Hepatocyte (in vitro differentiated cells): Measurements from ENCODE around the gene ERBB2. TPM values are rescaled to one million over a fixed set of nuclear protein-coding genes. Genes with fewer than 3 reads are reported as not detected.

Experiments
- DNase-seq: peaks from one replicate; pipeline ENCODE4 v3.0.0-alpha.2; 2016; ENCODE audit warnings: low spot score
- H2AFZ ChIP-seq: fragments of 200-600 bp; sonication (generic); 2 replicates; pipeline ENCODE4 v1.6.0; 2016; ENCODE audit warnings: antibody characterized with exemption, mild to moderate bottlenecking
- H3K27ac ChIP-seq: fragments of 200-600 bp; sonication (generic); 2 replicates; pipeline ENCODE4 v1.5.1; 2016; ENCODE audit warnings: mild to moderate bottlenecking
- H3K27me3 ChIP-seq: fragments of 200-600 bp; sonication (generic); 2 replicates; pipeline ENCODE4 v1.6.1; 2016
- H3K36me3 ChIP-seq: fragments of 200-600 bp; sonication (generic); replicated peaks from 2 replicates; pipeline ENCODE4 v1.5.1; 2016; ENCODE audit warnings: low read depth; ENCODE audit not compliant: insufficient read depth
- H3K4me1 ChIP-seq: fragments of 200-600 bp; sonication (generic); 2 replicates; pipeline ENCODE4 v1.5.1; 2016; ENCODE audit warnings: mild to moderate bottlenecking, moderate library complexity; ENCODE audit not compliant: insufficient read depth
- H3K4me2 ChIP-seq: fragments of 200-600 bp; sonication (generic); 2 replicates; pipeline ENCODE4 v1.6.0; 2016
- H3K4me3 ChIP-seq: fragments of 200-600 bp; sonication (generic); 2 replicates; pipeline ENCODE4 v1.5.1; 2016; ENCODE audit warnings: mild to moderate bottlenecking
- H3K79me2 ChIP-seq: fragments of 200-600 bp; sonication (generic); 2 replicates; pipeline ENCODE4 v1.6.0; 2017; ENCODE audit warnings: mild to moderate bottlenecking
- H3K9me2 ChIP-seq: fragments of 200-600 bp; sonication (generic); replicated peaks from 2 replicates; pipeline ENCODE4 v1.6.0; 2017; ENCODE audit warnings: mild to moderate bottlenecking; ENCODE audit not compliant: insufficient read depth
- H3K9me3 ChIP-seq: fragments of 200-600 bp; sonication (generic); 2 replicates; pipeline ENCODE4 v1.5.1; 2016; ENCODE audit warnings: low read depth, mild to moderate bottlenecking
- H4K20me1 ChIP-seq: fragments of 200-600 bp; sonication (generic); 2 replicates; pipeline ENCODE4 v1.6.0; 2016; ENCODE audit warnings: mild to moderate bottlenecking; ENCODE audit not compliant: insufficient read depth, poor library complexity, severe bottlenecking
- CTCF ChIP-seq: fragments of 200-600 bp; sonication (generic); IDR thresholded peaks from 2 replicates; pipeline ENCODE4 v1.5.1; 2016; ENCODE audit warnings: antibody characterized with exemption, mild to moderate bottlenecking; ENCODE audit not compliant: poor library complexity
- EZH2 ChIP-seq: fragments of 200-600 bp; sonication (generic); IDR thresholded peaks from 2 replicates; pipeline ENCODE4 v1.6.1; 2016; ENCODE audit warnings: antibody characterized with exemption, mild to moderate bottlenecking, borderline replicate concordance
- EZH2phosphoT487 ChIP-seq: fragments of 200-600 bp; sonication (generic); IDR thresholded peaks from one replicate; pipeline ENCODE4 v1.6.1; 2018; ENCODE audit warnings: antibody characterized with exemption, mild to moderate bottlenecking, low read depth, moderate library complexity; ENCODE audit not compliant: unreplicated experiment, severe bottlenecking
- WGBS: methylation state at CpG from one replicate; pipeline ENCODE4 v1.1.6; 2016; ENCODE audit warnings: low lambda C conversion rate; ENCODE audit errors: missing lambda C conversion rate; 5-methylcytosine and 5-hydroxymethylcytosine counted together
- polyA plus RNA-seq: library from polyadenylated mRNA; unstranded; fragments of >200 nt; fragmentation: Nextera tagmentation; extraction: Ambion mirVana; gene quantifications from 2 replicates; pipeline ENCODE4 v1.2.1, GENCODE V29; 2016
- total RNA-seq: library from RNA; depleted of rRNA; stranded (reverse); fragments of >200 nt; gene quantifications from 2 replicates; pipeline ENCODE4 v1.2.3, GENCODE V29; 2014

ERBB2 gene
- total and polyA plus RNA-seq, 2 experiments from 2014 or later = 76.4 to 93.1 TPM

GRCh38 chr17:39688475-39688835 is 11.4 kb upstream of the ERBB2 start:
- Histone ChIP-seq H3K36me3 (no peaks in the 10 kb centered on the region), H3K9me3 (no peaks in the 10 kb centered on the region), H3K27ac (peak overlapping the region; percentile 85), H3K4me2 (peak overlapping the region; percentile 86), H3K27me3 (no peaks in the 10 kb centered on the region), H3K9me2 (no peaks in the 10 kb centered on the region), H3K79me2 (no peaks in the 10 kb centered on the region), H3K4me1 (peaks cover 16% of the 10 kb centered on the region), H3K4me3 (peak overlapping the region; percentile 46), H2AFZ (peak overlapping the region; percentile 95), H4K20me1 (no peaks in the 10 kb centered on the region)
- DNase-seq = no peak
- 15% methylated on average over 6 of the region's 6 CpGs for WGBS
- TF ChIP-seq EZH2 = no peak
- TF ChIP-seq CTCF = no peak
- no peak for TF ChIP-seq EZH2phosphoT487

GRCh38 chr17:39688945-39689344 is 10.9 kb upstream of the ERBB2 start:
- Histone ChIP-seq H3K9me3 (no peaks in the 10 kb centered on the region), H2AFZ (peak overlapping the region; percentile 95), H3K36me3 (no peaks in the 10 kb centered on the region), H3K79me2 (no peaks in the 10 kb centered on the region), H3K4me2 (peak overlapping the region; percentile 86), H3K27me3 (no peaks in the 10 kb centered on the region), H3K4me1 (peaks cover 16% of the 10 kb centered on the region), H4K20me1 (no peaks in the 10 kb centered on the region), H3K9me2 (no peaks in the 10 kb centered on the region), H3K27ac (peak overlapping the region; percentile 85), H3K4me3 (peak overlapping the region; percentile 46)
- WGBS = 17% methylated on average over 3 of the region's 3 CpGs
- DNase-seq = no peak
- no peak for TF ChIP-seq CTCF
- TF ChIP-seq EZH2phosphoT487 = no peak
- TF ChIP-seq EZH2 = no peak

- no peak overlapping the region for H3K4me3 ChIP-seq
- peak overlapping the region; percentile 91 for H3K27ac ChIP-seq
- H3K9me3 ChIP-seq = no peaks in the 10 kb centered on the region
- TF ChIP-seq EZH2phosphoT487 = no peak
- H3K9me2 ChIP-seq = no peaks in the 10 kb centered on the region
- DNase-seq = no peak
- 89% methylated on average over 5 of the region's 5 CpGs for WGBS
- H2AFZ ChIP-seq = no peak overlapping the region
- H3K4me2 ChIP-seq = peak overlapping the region; percentile 41
- no peaks in the 10 kb centered on the region for H3K27me3 ChIP-seq
- no peaks in the 10 kb centered on the region for H4K20me1 ChIP-seq
- peaks cover 26% of the 10 kb centered on the region for H3K4me1 ChIP-seq
- H3K79me2 ChIP-seq = peaks cover 13% of the 10 kb centered on the region
- no peaks in the 10 kb centered on the region for H3K36me3 ChIP-seq
Measured at GRCh38 chr17:39694593-39694992, 5.3 kb upstream of the ERBB2 start.

- Histone ChIP-seq H2AFZ (no peak overlapping the region), H3K4me2 (peak overlapping the region; percentile 41), H3K4me1 (peaks cover 26% of the 10 kb centered on the region), H3K27ac (peak overlapping the region; percentile 91), H4K20me1 (no peaks in the 10 kb centered on the region), H3K27me3 (no peaks in the 10 kb centered on the region), H3K79me2 (peaks cover 18% of the 10 kb centered on the region), H3K9me2 (no peaks in the 10 kb centered on the region), H3K9me3 (no peaks in the 10 kb centered on the region), H3K36me3 (no peaks in the 10 kb centered on the region), H3K4me3 (no peak overlapping the region)
- TF ChIP-seq CTCF (no peak), EZH2phosphoT487 (no peak), EZH2 (no peak)
- DNase-seq = no peak
- 51% methylated on average over 2 of the region's 2 CpGs for WGBS
Measured at GRCh38 chr17:39695089-39695474, 4.8 kb upstream of the ERBB2 start.
